NB4 (cell line): ENCODE data around the gene TMEM132C.

Experiments
- DNase-seq: peaks from one replicate; pipeline ENCODE4 v3.0.0; 2010; ENCODE audit warnings: low read depth
- H3K4me3 ChIP-seq: one replicate; pipeline ENCODE4 v1.5.1; 2011; ENCODE audit warnings: mild to moderate bottlenecking, low read depth, low read length, moderate library complexity
- CTCF ChIP-seq: IDR thresholded peaks from one replicate; pipeline ENCODE4 v1.5.1; 2012; ENCODE audit warnings: low read depth, low read length
- MAX ChIP-seq: IDR thresholded peaks from 2 replicates; pipeline ENCODE4 v1.6.1; 2011; ENCODE audit warnings: low read depth, low read length
- MYC ChIP-seq: IDR thresholded peaks from 2 replicates; pipeline ENCODE4 v1.6.1; 2011; ENCODE audit warnings: low read depth, low read length
- POLR2A ChIP-seq: IDR thresholded peaks from 2 replicates; pipeline ENCODE4 v1.6.1; 2011; ENCODE audit warnings: mild to moderate bottlenecking; ENCODE audit not compliant: insufficient read length; ENCODE audit errors: extremely low read depth

The TMEM132C gene

DNA sequence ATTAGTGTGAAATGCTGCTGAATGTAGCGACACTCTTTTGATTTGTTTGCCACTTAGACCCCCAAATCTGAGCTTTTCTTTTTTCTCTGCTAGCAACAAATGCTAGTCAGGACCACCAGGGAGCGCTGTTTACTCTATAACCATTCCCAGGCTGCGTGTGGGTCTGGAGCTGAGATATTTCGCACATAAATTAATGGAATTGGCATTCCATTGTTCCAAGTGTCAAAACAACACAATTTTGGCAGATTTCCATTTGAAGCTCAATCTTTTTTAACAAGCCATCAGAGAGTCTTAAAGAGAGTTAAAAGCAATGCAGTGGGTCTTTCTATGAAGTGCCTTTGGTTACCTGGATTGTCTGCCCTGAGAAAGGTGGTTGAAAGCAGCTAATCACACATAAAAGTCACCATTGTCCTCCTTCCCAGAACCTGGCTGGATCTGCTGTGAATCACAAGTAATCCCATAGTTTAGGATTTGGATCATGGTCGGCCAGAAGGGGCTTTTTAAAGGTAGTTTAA lies 7.4 kb upstream of the TMEM132C start:
- DNase-seq, result peak; percentile 53
- no peak overlapping the region for H3K4me3 ChIP-seq
- TF ChIP-seq CTCF (peak; percentile 78), POLR2A (no peak)

GRCh38 chr12:128261757-128262156 lies 5.2 kb upstream of the TMEM132C start:
- no peak overlapping the region for H3K4me3 ChIP-seq
- DNase-seq, result no peak
- no peak for TF ChIP-seq MYC
- no peak for TF ChIP-seq MAX
- TF ChIP-seq POLR2A, result no peak
- no peak for TF ChIP-seq CTCF

GRCh38 chr12:128265566-128265965 lies 1.4 kb upstream of the TMEM132C start:
- TF ChIP-seq POLR2A (no peak), MAX (no peak), MYC (no peak), CTCF (no peak)
- no peak overlapping the region for H3K4me3 ChIP-seq
- no peak for DNase-seq

GRCh38 chr12:128266086-128266485 lies 884 bp upstream of the TMEM132C start:
- H3K4me3 ChIP-seq, result no peak overlapping the region
- TF ChIP-seq MAX (no peak), MYC (no peak)
- no peak for DNase-seq

DNA sequence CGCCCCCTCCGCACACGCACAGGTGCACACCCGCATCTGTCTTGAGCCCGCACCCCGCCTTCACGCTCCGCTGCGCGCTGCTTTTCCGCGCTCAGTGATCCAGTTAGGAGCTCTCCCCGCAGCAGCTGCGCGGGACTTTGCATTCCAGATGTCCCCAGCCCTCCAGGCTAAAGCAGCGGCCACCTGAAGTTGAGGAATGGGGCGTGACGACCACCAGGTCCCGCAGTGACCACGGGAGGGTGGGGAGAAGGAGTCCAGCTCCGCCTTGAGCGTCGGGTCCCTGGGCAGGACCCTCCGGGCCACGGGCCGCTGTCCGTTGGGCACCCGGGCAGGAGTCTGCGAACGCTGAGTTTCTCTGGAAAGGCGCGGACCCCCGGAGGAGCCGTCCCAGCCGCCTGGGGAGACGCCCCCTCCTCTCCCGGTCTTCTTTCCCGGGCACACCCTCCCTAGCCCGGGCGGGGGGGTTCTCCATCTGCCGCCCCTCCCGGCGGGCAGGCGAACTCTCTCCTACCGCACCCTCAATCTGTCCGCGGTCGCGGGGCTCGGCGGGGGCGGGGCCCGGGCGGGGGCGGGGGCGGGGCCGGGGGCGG lies 334 bp upstream of the TMEM132C start:
- no peak for DNase-seq
- TF ChIP-seq CTCF, result no peak
- TF ChIP-seq MAX, result no peak
- no peak for TF ChIP-seq MYC
- TF ChIP-seq POLR2A, result no peak
- H3K4me3 ChIP-seq, result no peak overlapping the region

DNA sequence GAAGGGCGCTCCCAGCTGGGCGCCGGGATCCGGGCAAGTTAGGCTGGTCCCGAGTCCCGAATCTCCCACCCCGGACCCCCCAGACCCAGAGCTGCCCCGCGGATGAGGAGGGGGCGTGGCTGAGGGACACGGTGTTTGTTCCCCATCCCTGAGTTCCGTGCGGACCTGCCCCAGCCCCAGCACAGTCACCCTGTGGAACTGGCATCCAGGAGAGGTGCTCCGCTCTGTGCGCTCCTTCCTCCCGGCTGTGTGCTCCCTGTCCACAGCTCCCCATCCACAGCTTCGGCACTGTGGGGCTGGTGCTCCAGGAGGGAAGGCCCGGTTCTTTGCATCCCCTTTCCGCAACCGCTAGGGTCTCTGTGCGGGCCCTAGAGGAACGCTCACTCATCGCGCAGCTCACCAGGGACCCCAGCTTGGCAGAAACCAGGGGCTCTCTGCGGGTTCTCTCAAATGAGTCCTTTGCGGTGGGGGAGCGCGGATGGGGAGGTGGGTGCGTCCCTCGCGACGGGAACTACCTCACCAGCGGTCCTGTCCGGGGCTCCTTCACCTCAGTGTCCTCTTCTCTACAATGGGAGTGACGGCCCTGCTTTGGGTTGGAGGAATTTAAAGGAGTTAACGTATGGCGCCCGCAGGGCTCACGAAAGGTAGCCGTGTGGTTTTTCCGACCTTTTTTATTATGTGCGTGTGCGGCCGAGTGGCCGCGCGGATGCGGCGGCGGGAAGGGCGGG lies 845 bp downstream of the TMEM132C start:
- H3K4me3 ChIP-seq, result no peak overlapping the region
- TF ChIP-seq MAX (no peak), CTCF (no peak), MYC (no peak), POLR2A (no peak)
- no peak for DNase-seq
